NB4 (cell line): ENCODE results near the gene PAK6.

Experiments
- DNase-seq: peaks from one replicate; pipeline ENCODE4 v3.0.0; 2010; ENCODE audit warnings: low read depth
- H3K4me3 ChIP-seq: one replicate; pipeline ENCODE4 v1.5.1; 2011; ENCODE audit warnings: mild to moderate bottlenecking, low read depth, low read length, moderate library complexity
- MYC ChIP-seq: IDR thresholded peaks from 2 replicates; pipeline ENCODE4 v1.6.1; 2011; ENCODE audit warnings: low read depth, low read length
- POLR2A ChIP-seq: IDR thresholded peaks from 2 replicates; pipeline ENCODE4 v1.6.1; 2011; ENCODE audit warnings: mild to moderate bottlenecking; ENCODE audit not compliant: insufficient read length; ENCODE audit errors: extremely low read depth
- TF ChIP-seq, protein P1 (sequence below): IDR thresholded peaks from one replicate; pipeline ENCODE4 v1.5.1; 2012; ENCODE audit warnings: low read depth, low read length
- TF ChIP-seq, protein P2 (sequence below): IDR thresholded peaks from 2 replicates; pipeline ENCODE4 v1.6.1; 2011; ENCODE audit warnings: low read depth, low read length

The PAK6 gene

DNA sequence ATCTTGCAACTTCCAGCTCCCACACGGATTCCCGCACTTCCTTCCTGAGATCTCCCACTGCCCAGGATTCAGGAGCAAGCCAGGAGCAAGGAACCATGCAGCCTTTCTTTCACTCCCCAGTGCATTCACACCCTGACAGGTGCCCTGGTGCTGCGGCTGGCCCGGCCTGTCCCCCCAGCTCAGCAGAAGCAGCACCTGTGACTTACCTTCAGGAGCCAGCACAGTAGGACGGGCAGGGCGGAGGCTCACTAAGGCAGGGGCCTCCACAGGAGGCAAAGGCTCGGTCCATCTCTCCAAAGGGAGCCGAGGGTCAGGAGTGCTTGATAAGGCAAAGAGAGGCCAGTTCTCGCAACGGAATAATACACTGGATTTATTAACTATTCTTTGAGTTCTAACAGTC lies 39.2 kb downstream of the PAK6 start:
- no peak for TF ChIP-seq MYC
- TF ChIP-seq, protein P1, sequence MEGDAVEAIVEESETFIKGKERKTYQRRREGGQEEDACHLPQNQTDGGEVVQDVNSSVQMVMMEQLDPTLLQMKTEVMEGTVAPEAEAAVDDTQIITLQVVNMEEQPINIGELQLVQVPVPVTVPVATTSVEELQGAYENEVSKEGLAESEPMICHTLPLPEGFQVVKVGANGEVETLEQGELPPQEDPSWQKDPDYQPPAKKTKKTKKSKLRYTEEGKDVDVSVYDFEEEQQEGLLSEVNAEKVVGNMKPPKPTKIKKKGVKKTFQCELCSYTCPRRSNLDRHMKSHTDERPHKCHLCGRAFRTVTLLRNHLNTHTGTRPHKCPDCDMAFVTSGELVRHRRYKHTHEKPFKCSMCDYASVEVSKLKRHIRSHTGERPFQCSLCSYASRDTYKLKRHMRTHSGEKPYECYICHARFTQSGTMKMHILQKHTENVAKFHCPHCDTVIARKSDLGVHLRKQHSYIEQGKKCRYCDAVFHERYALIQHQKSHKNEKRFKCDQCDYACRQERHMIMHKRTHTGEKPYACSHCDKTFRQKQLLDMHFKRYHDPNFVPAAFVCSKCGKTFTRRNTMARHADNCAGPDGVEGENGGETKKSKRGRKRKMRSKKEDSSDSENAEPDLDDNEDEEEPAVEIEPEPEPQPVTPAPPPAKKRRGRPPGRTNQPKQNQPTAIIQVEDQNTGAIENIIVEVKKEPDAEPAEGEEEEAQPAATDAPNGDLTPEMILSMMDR, result no peak
- no peak for TF ChIP-seq POLR2A
- TF ChIP-seq, protein P2, sequence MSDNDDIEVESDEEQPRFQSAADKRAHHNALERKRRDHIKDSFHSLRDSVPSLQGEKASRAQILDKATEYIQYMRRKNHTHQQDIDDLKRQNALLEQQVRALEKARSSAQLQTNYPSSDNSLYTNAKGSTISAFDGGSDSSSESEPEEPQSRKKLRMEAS, result no peak
- H3K4me3 ChIP-seq, result no peak overlapping the region
- no peak for DNase-seq

DNA sequence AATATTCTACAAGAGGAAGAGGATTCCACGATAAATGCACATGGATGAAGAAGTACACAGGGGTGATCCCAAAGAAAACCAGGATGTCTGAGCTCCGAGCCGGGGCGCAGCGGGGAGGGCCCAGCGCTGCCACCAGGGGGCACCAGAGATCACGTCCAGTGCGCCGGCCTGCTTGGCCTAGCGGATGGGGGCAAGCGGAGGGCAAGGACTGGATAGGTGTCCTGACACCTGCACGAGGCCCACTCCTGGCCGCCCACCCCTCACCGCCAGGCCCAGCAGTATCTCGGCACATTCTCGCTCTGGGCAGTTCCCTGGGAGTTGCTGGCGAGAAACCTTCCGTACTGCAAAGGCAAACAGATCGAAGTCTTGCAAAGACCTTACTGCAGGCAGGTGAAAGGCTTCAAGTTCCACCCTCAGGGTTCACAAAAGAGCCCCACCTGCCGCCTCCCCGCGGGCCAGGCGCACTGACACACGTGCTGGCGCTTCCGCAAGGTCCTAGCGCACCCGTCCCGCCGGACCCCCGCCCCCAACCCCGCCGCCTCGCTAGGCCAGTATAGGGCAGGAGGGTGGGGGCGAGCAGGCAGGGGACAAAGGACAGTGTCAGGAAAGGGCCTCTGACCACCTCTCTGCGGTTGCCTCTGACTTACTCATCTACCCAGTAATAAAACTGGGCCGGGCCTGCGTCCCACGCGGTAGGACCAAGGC lies 40.7 kb downstream of the PAK6 start:
- peak; percentile 61 for DNase-seq
- no peak overlapping the region for H3K4me3 ChIP-seq
- TF ChIP-seq, protein P1, result peak; percentile 92
- TF ChIP-seq POLR2A, result no peak

DNA sequence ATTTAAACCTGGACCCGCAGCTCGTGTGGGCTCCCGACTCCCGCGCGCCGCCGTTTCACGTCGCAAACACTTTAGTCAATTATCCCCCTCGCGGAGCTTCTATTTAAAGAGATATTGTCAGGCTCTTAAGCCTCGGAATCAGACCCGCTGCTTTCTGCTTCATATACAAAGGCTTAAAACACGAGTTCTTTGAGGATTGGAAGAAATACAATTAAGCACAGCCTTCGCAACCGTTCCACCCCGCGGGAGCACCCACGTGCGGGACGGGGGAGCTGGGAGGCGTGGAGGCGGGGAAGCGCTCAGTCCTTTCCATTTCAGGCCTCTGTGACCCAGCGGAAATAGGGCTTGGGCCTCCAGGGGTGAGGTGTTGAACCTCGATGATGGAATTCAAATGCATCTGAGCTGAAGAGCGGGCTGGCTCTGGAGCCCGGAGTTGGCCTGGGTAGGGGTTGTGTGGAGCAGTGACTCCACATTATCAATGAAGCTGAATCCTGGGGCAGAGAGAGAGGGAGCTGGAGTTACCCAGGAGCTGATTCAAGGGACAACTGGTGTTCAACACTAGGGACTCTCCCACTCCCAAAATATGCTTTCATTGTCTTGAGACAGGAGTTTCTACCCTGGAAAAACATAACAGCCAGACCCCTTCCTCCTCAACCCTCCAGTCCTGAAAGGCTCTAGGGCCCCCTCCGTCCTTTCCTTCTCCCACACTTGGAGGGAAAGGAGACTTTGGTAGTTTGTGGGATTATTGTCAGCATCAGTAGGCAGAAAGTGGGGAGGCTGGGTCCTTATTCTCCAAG lies 41.6 kb downstream of the PAK6 start:
- DNase-seq, result peak; percentile 15
- no peak overlapping the region for H3K4me3 ChIP-seq
- TF ChIP-seq POLR2A (no peak), MYC (no peak)
- TF ChIP-seq, protein P2, result no peak
- TF ChIP-seq, protein P1, result no peak

DNA sequence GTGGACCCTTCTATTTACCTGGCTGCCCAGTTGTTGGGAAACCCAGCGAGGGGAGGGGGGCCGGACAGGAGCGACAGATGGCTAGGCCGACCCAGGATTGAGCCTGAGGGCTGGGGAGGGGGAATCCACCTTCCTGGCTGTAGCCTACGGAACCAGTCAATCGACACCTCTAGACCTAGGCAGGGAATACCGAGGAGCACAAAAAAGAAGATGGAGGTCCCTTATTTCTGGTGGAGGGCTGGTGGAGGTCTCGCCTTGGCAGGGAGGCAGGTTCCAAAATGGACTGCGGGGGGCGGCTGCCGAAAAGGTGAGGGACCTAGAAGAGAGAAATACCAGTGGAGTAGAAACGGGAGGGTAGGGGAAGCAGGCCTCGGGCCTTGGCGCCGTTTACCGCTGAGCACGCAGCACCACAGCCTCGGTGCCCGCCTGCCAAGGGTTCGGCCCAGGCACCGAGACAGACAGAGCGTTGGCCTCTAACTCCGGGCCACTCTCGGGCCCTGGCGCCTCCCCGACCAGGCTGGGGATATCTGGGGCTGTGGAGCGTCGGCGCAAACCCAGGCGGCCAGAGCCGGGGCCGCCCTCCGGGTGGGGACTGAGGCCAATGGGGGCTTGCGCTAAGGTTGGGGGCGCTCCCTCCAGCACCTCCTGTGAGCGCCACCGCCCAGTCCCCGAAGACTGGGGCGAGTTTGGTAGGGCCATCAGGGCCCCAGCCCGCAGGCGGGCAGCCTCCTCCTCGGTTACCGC lies 42.4 kb downstream of the PAK6 start:
- DNase-seq, result no peak
- no peak overlapping the region for H3K4me3 ChIP-seq
- TF ChIP-seq, protein P1, result no peak
- TF ChIP-seq POLR2A (no peak), MYC (no peak)
- TF ChIP-seq, protein P2, result no peak

DNA sequence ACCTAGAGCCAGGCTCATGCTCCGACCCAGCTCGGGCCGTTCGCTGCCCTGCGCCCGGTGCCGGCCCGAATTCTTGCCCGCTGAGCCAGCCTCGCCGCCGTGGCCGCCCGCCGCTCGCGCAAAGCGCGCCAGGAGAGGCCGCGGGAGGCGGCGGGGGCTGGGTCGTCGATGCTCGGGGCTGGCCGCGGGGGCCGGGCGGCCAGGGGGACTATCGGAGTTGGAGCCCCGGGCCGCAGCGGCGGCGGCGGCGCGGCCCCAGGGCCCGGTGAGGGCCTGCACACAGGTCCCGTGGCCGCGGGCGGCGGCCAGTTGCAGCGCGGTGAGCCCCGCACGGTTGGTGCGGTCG lies 42.9 kb downstream of the PAK6 start:
- no peak for TF ChIP-seq POLR2A
- TF ChIP-seq, protein P1, result no peak
- TF ChIP-seq, protein P2, result no peak
- TF ChIP-seq MYC, result no peak
- DNase-seq, result no peak

More for the DNA sequence above, 42.9 kb downstream of the PAK6 start:
- H3K4me3 ChIP-seq, result no peak overlapping the region
